ENCODE measurements around the gene ADGRB2.

ADGRB2 gene

DNA sequence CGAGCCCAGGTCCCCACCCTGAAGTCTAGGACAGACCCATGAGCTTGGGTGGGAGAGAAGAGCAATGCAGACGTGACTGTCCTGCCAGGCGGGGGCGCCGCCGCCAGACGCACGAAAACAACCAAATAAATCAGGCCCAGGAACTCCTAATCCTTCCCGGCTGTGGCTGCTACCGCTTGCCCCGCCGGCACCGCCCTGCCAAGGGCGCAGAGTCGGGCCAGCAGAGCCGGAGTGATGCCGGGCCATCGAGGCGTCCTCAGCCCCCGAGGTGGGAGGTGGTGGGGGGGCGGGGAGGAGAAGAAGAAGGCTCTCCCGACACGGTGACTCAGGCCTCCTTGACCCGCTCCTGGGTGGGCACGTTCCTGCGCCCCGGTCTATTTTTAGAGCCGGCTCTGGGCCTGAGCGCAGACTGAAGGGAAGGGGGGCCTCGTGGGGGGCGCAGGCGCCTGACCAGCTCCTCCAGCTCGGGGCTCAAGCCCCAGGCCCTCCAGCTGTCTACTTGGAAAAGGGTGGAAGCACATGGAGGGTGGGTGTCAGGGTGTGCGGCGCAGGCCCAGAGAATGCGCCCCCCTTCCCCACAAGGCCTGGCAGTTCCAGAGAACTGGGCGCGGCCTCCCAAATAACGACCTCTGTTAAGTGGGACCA is 49.6 kb downstream of the ADGRB2 start:
- no peaks in the 10 kb centered on the region for H3K36me3 ChIP-seq (replicated peaks; ENCODE audit: low read depth, low read length)
- peak overlapping the region; percentile 64 for H3K4me3 ChIP-seq (ENCODE audit: low read length)
- peaks cover 43% of the 10 kb centered on the region for H3K4me1 ChIP-seq (ENCODE audit: low read length)
- no peaks in the 10 kb centered on the region for H3K27me3 ChIP-seq (ENCODE audit: low read depth, low read length)
- TF ChIP-seq EZH2phosphoT487 (IDR thresholded peaks at IDR 0.05; ENCODE audit: low read depth): no peak
- TF ChIP-seq, protein P1, sequence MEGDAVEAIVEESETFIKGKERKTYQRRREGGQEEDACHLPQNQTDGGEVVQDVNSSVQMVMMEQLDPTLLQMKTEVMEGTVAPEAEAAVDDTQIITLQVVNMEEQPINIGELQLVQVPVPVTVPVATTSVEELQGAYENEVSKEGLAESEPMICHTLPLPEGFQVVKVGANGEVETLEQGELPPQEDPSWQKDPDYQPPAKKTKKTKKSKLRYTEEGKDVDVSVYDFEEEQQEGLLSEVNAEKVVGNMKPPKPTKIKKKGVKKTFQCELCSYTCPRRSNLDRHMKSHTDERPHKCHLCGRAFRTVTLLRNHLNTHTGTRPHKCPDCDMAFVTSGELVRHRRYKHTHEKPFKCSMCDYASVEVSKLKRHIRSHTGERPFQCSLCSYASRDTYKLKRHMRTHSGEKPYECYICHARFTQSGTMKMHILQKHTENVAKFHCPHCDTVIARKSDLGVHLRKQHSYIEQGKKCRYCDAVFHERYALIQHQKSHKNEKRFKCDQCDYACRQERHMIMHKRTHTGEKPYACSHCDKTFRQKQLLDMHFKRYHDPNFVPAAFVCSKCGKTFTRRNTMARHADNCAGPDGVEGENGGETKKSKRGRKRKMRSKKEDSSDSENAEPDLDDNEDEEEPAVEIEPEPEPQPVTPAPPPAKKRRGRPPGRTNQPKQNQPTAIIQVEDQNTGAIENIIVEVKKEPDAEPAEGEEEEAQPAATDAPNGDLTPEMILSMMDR (IDR thresholded peaks at IDR 0.05; ENCODE audit: low read depth, low read length): peak; percentile 54
- H3K27ac ChIP-seq (ENCODE audit: low read length): no peak overlapping the region
- no peaks in the 10 kb centered on the region for H3K9me3 ChIP-seq (ENCODE audit: insufficient read depth, low read length)
- H3K79me2 ChIP-seq (ENCODE audit: low read length): no peaks in the 10 kb centered on the region
- H2AFZ ChIP-seq (ENCODE audit: low read depth, low read length): peak overlapping the region; percentile 64; the same call in 1 of the 2 replicates
- H3K4me2 ChIP-seq (ENCODE audit: low read length): peak overlapping the region; percentile 62
- no peaks in the 10 kb centered on the region for H4K20me1 ChIP-seq (ENCODE audit: insufficient read depth, low read length)
- H3K9ac ChIP-seq (ENCODE audit: low read length): peak overlapping the region; percentile 39; the same call in 1 of the 2 replicates

DNA sequence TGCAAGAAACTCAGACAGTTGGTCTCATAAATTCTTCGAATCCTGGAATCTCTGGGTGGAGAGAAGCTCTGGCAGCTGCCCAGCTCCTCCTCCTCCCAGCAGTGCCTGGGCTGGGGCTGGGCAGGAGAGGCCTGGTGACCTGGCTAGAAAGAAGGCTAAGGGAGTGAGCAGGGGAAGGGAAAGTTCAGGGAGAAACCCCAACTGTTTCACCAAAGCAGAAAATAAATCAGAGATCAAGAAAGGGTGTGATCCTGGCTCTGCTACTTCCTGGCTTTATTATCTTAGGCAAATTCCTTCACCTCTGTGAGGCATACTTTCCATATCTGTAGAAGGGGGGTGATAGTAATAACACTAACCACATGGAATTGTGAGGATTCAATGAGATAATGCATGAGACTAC is 51.5 kb downstream of the ADGRB2 start:
- Histone ChIP-seq H4K20me1 (ENCODE audit: insufficient read depth, low read length) (no peaks in the 10 kb centered on the region), H3K9ac (ENCODE audit: low read length) (peak overlapping the region; percentile 59; the same call in 1 of the 2 replicates), H3K79me2 (ENCODE audit: low read length) (no peaks in the 10 kb centered on the region), H3K4me1 (ENCODE audit: low read length) (peaks cover 50% of the 10 kb centered on the region), H3K4me2 (ENCODE audit: low read length) (peak overlapping the region; percentile 90), H3K4me3 (ENCODE audit: low read length) (peak overlapping the region; percentile 55), H2AFZ (ENCODE audit: low read depth, low read length) (no peak overlapping the region), H3K27ac (ENCODE audit: low read length) (peak overlapping the region; percentile 81), H3K27me3 (ENCODE audit: low read depth, low read length) (no peaks in the 10 kb centered on the region), H3K9me3 (ENCODE audit: insufficient read depth, low read length) (no peaks in the 10 kb centered on the region), H3K36me3 (replicated peaks; ENCODE audit: low read depth, low read length) (no peaks in the 10 kb centered on the region)
- TF ChIP-seq, protein P1 (IDR thresholded peaks at IDR 0.05; ENCODE audit: low read depth, low read length): no peak

DNA sequence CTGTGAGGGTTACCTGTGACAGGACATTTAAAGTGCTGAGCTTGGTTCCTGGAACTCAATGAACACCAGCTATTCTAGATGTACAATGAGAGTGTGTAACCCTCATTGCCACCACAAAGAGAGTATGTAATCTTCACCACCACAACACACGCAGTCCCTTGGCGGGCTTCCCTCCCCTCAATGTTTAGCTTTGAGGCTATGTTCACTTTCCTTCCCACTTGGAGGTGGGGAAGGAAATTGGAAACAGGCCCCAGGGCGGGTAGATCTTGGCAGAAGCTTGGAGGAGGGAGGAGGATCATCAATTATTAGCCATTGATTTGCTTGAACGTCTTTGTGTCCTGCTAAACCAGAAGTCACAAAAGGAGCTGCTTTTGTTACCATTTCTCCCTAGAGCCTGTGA is 52.1 kb downstream of the ADGRB2 start:
- Histone ChIP-seq H3K4me3 (ENCODE audit: low read length) (peak overlapping the region; percentile 44; the same call in 1 of the 2 replicates), H3K9ac (ENCODE audit: low read length) (peak overlapping the region; percentile 59; the same call in 1 of the 2 replicates), H4K20me1 (ENCODE audit: insufficient read depth, low read length) (no peaks in the 10 kb centered on the region), H3K27ac (ENCODE audit: low read length) (peak overlapping the region; percentile 81), H2AFZ (ENCODE audit: low read depth, low read length) (no peak overlapping the region), H3K4me2 (ENCODE audit: low read length) (peak overlapping the region; percentile 90), H3K27me3 (ENCODE audit: low read depth, low read length) (no peaks in the 10 kb centered on the region), H3K79me2 (ENCODE audit: low read length) (no peaks in the 10 kb centered on the region), H3K36me3 (replicated peaks; ENCODE audit: low read depth, low read length) (no peaks in the 10 kb centered on the region), H3K9me3 (ENCODE audit: insufficient read depth, low read length) (no peaks in the 10 kb centered on the region), H3K4me1 (ENCODE audit: low read length) (peaks cover 56% of the 10 kb centered on the region)
- TF ChIP-seq, protein P1 (IDR thresholded peaks at IDR 0.05; ENCODE audit: low read depth, low read length): no peak
- no peak for TF ChIP-seq EZH2phosphoT487 (IDR thresholded peaks at IDR 0.05; ENCODE audit: low read depth)

DNA sequence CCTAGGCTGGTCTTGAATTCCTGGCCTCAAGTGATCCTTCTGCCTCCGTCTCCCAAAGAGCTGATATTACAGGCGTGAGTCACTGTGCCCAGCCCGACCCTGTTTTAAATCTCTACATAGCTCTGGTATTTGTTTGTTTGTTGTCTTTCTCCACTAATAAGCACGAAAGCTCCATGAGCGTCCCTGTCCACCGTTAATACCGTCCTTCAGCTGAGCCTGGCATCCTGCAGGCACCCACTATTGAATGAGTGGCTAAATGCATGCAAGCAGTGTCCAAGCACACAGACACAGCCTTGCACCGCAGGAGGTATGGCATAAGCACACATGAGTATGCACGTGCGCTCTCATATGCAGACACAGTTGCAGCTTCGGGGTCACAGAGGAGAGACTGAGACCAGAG is 55.8 kb downstream of the ADGRB2 start:
- Histone ChIP-seq H3K4me3 (ENCODE audit: low read length) (no peak overlapping the region), H3K9ac (ENCODE audit: low read length) (no peak overlapping the region), H3K36me3 (replicated peaks; ENCODE audit: low read depth, low read length) (no peaks in the 10 kb centered on the region), H3K27ac (ENCODE audit: low read length) (no peak overlapping the region), H3K4me2 (ENCODE audit: low read length) (no peak overlapping the region), H3K79me2 (ENCODE audit: low read length) (no peaks in the 10 kb centered on the region), H3K4me1 (ENCODE audit: low read length) (peaks cover 69% of the 10 kb centered on the region), H3K27me3 (ENCODE audit: low read depth, low read length) (no peaks in the 10 kb centered on the region), H2AFZ (ENCODE audit: low read depth, low read length) (no peak overlapping the region), H3K9me3 (ENCODE audit: insufficient read depth, low read length) (no peaks in the 10 kb centered on the region), H4K20me1 (ENCODE audit: insufficient read depth, low read length) (no peaks in the 10 kb centered on the region)
- no peak for TF ChIP-seq EZH2phosphoT487 (IDR thresholded peaks at IDR 0.05; ENCODE audit: low read depth)

Data from OCI-LY3 (cell line).